WTC11 (cell line): ENCODE results near the gene MDH1. TPM values are rescaled to one million over a fixed set of nuclear protein-coding genes. Genes with fewer than 3 reads are reported as not detected.

ENCODE experiments used
- ATAC-seq: fragments of 200-7000 bp; cut with Tn5 transposase; 2 replicates; pipeline ENCODE4 v1.10.0; 2021; ENCODE audit warnings: mild to moderate bottlenecking, moderate library complexity
- CTCF ChIA-PET: fragments of 300-600 bp; sonication (Branson Sonifier 250); formaldehyde crosslinking; loops from one replicate; lab custom pipeline; 2021; ENCODE audit warnings: antibody characterized with exemption; lab: Charles Lee
- POLR2A ChIA-PET: fragments of 350-600 bp; sonication (Branson Sonifier 250); formaldehyde crosslinking; loops from one replicate; lab custom pipeline; 2021; ENCODE audit warnings: antibody characterized with exemption; lab: Charles Lee
- DNase-seq: peaks from one replicate; pipeline ENCODE4 v3.0.0; 2021; ENCODE audit warnings: low spot score
- H3K27ac Mint-ChIP-seq: 2 replicates; pipeline ENCODE4 v1.8.0; 2021; ENCODE audit warnings: mixed read lengths
- H3K27me3 Mint-ChIP-seq: 2 replicates; pipeline ENCODE4 v1.8.0; 2021; ENCODE audit warnings: low read depth, mild to moderate bottlenecking, moderate library complexity, mixed read lengths
- H3K36me3 Mint-ChIP-seq: 2 replicates; pipeline ENCODE4 v1.8.0; 2021; ENCODE audit warnings: mixed read lengths
- H3K4me1 Mint-ChIP-seq: 2 replicates; pipeline ENCODE4 v1.8.0; 2022; ENCODE audit warnings: mixed read lengths
- H3K4me3 Mint-ChIP-seq: 2 replicates; pipeline ENCODE4 v1.8.0; 2021; ENCODE audit warnings: mild to moderate bottlenecking, moderate library complexity, mixed read lengths
- H3K9me3 Mint-ChIP-seq: 2 replicates; pipeline ENCODE4 v1.8.0; 2021; ENCODE audit warnings: mixed read lengths
- CTCF ChIP-seq: fragments of 200-600 bp; IDR thresholded peaks from 2 replicates; pipeline ENCODE4 v1.8.0; 2022; ENCODE audit warnings: antibody characterized with exemption
- E2F5 ChIP-seq: sonication (generic); formaldehyde crosslinking; IDR thresholded peaks from 2 replicates; pipeline ENCODE4 v1.8.1; 2022; ENCODE audit warnings: mild to moderate bottlenecking, moderate library complexity, missing genetic modification reagents
- GRHL2 ChIP-seq: fragments of 250-450 bp; sonication (Bioruptor Pico); IDR thresholded peaks from 2 replicates; pipeline ENCODE4 v1.8.0; 2022; ENCODE audit warnings: mild to moderate bottlenecking, moderate library complexity; ENCODE audit not compliant: insufficient replicate concordance, severe bottlenecking
- HMGXB4 ChIP-seq: sonication (generic); formaldehyde crosslinking; IDR thresholded peaks from 2 replicates; pipeline ENCODE4 v1.8.1; 2023; ENCODE audit warnings: mild to moderate bottlenecking, moderate library complexity, missing genetic modification reagents
- JAZF1 ChIP-seq: fragments of 250-450 bp; sonication (Bioruptor Pico); IDR thresholded peaks from 2 replicates; pipeline ENCODE4 v1.9.0; 2021; ENCODE audit warnings: moderate library complexity, mild to moderate bottlenecking, inconsistent platforms
- KAT7 ChIP-seq: sonication (generic); formaldehyde crosslinking; IDR thresholded peaks from 2 replicates; pipeline ENCODE4 v1.8.1; 2023; ENCODE audit warnings: missing genetic modification reagents, mild to moderate bottlenecking, borderline replicate concordance
- STAT6 ChIP-seq: sonication (generic); formaldehyde crosslinking; conservative IDR thresholded peaks from 2 replicates; pipeline ENCODE4 v1.8.1; 2023; ENCODE audit warnings: mild to moderate bottlenecking, low read depth, missing genetic modification reagents, moderate library complexity
- TEAD1 ChIP-seq: sonication (generic); formaldehyde crosslinking; IDR thresholded peaks from 2 replicates; pipeline ENCODE4 v1.8.0; 2022; ENCODE audit warnings: mild to moderate bottlenecking, missing genetic modification reagents
- USF2 ChIP-seq: sonication (generic); formaldehyde crosslinking; IDR thresholded peaks from 2 replicates; pipeline ENCODE4 v1.8.1; 2023; ENCODE audit warnings: mild to moderate bottlenecking, missing genetic modification reagents, moderate library complexity
- ZNF281 ChIP-seq: sonication (generic); formaldehyde crosslinking; IDR thresholded peaks from 2 replicates; pipeline ENCODE4 v1.8.0; 2023; ENCODE audit warnings: mild to moderate bottlenecking, missing genetic modification reagents
- ZNF416 ChIP-seq: fragments of 250-450 bp; sonication (Bioruptor Pico); IDR thresholded peaks from 2 replicates; pipeline ENCODE4 v1.9.0; 2021; ENCODE audit warnings: mild to moderate bottlenecking, inconsistent platforms
- total RNA-seq: library from RNA; stranded (reverse); gene quantifications from 3 replicates; pipeline ENCODE4 v1.2.3, GENCODE V29; 2021
- TF ChIP-seq, protein P1 (sequence below): sonication (generic); formaldehyde crosslinking; IDR thresholded peaks from 2 replicates; pipeline ENCODE4 v1.8.0; 2023; ENCODE audit warnings: missing genetic modification reagents
- TF ChIP-seq, protein P2 (sequence below): fragments of 250-450 bp; sonication (Bioruptor Pico); IDR thresholded peaks from 2 replicates; pipeline ENCODE4 v1.9.0; 2021; ENCODE audit warnings: mild to moderate bottlenecking
- TF ChIP-seq, protein P3 (sequence below): sonication (generic); formaldehyde crosslinking; IDR thresholded peaks from 2 replicates; pipeline ENCODE4 v1.8.1; 2023; ENCODE audit warnings: mild to moderate bottlenecking, missing genetic modification reagents
- TF ChIP-seq, protein P4 (sequence below): sonication (generic); formaldehyde crosslinking; IDR thresholded peaks from 2 replicates; pipeline ENCODE4 v1.8.0; 2022; ENCODE audit warnings: missing genetic modification reagents

The MDH1 gene
- total RNA-seq, 1 experiment from 2014 or later, result 259 TPM

DNA sequence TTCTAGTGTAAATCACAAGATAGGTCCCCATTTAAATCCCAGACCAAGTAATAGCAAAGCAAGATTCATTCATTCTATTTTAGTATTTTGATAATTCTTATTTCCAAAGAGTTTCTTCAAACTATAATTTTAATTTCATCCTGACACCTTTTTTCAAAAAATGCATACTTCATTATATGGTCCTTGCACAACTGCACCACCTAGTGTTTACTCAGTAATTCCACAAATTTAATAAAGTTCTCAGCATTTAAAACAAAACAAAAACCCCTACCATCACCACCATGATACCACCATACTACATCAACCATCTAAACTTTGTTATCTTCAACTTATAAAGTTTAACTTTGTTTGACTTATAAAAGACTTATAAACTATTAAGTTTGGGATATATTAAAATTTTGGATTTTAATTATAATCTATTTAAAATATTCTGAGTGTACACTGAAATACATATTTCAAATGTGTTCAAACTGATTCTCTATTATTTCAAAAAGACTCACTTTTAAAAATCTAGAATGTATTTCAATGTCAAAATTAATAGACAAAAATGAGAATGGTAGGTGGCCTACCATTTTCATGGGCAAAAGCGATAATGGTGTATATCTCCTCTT lies 44.6 kb upstream of the MDH1 start:
- ChIA-PET POLR2A (interaction anchor here (0.6 kb wide), 1 partner anchor 1132 kb away, joined by 3 read pairs; no protein-coding TSS in a partner anchor), CTCF (interaction anchor here (0.5 to 1.1 kb wide), 5 partner anchors 9 to 104 kb away, joined by 3 to 5 read pairs (median 4); no protein-coding TSS in a partner anchor)
- DNase-seq (no peak), ATAC-seq (no peak)
- Mint-ChIP-seq H3K36me3 (no peaks in the 10 kb centered on the region), H3K27me3 (no peaks in the 10 kb centered on the region), H3K4me3 (no peak overlapping the region), H3K9me3 (no peaks in the 10 kb centered on the region), H3K27ac (no peak overlapping the region), H3K4me1 (peaks cover 4% of the 10 kb centered on the region)
- no peak for TF ChIP-seq TEAD1 (CRISPR knock-in tag)
- TF ChIP-seq ZNF281 (CRISPR knock-in tag), result no peak
- TF ChIP-seq, protein P1, sequence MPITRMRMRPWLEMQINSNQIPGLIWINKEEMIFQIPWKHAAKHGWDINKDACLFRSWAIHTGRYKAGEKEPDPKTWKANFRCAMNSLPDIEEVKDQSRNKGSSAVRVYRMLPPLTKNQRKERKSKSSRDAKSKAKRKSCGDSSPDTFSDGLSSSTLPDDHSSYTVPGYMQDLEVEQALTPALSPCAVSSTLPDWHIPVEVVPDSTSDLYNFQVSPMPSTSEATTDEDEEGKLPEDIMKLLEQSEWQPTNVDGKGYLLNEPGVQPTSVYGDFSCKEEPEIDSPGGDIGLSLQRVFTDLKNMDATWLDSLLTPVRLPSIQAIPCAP (CRISPR knock-in tag), result no peak
- TF ChIP-seq STAT6 (CRISPR knock-in tag), result no peak
- TF ChIP-seq USF2 (CRISPR knock-in tag), result no peak
- TF ChIP-seq KAT7 (CRISPR knock-in tag), result no peak
- TF ChIP-seq, protein P2, sequence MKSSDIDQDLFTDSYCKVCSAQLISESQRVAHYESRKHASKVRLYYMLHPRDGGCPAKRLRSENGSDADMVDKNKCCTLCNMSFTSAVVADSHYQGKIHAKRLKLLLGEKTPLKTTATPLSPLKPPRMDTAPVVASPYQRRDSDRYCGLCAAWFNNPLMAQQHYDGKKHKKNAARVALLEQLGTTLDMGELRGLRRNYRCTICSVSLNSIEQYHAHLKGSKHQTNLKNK (CRISPR knock-in tag), result no peak
- TF ChIP-seq, protein P3, sequence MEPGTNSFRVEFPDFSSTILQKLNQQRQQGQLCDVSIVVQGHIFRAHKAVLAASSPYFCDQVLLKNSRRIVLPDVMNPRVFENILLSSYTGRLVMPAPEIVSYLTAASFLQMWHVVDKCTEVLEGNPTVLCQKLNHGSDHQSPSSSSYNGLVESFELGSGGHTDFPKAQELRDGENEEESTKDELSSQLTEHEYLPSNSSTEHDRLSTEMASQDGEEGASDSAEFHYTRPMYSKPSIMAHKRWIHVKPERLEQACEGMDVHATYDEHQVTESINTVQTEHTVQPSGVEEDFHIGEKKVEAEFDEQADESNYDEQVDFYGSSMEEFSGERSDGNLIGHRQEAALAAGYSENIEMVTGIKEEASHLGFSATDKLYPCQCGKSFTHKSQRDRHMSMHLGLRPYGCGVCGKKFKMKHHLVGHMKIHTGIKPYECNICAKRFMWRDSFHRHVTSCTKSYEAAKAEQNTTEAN (CRISPR knock-in tag), result no peak
- no peak for TF ChIP-seq JAZF1 (CRISPR knock-in tag)
- no peak for TF ChIP-seq CTCF
- TF ChIP-seq, protein P4, sequence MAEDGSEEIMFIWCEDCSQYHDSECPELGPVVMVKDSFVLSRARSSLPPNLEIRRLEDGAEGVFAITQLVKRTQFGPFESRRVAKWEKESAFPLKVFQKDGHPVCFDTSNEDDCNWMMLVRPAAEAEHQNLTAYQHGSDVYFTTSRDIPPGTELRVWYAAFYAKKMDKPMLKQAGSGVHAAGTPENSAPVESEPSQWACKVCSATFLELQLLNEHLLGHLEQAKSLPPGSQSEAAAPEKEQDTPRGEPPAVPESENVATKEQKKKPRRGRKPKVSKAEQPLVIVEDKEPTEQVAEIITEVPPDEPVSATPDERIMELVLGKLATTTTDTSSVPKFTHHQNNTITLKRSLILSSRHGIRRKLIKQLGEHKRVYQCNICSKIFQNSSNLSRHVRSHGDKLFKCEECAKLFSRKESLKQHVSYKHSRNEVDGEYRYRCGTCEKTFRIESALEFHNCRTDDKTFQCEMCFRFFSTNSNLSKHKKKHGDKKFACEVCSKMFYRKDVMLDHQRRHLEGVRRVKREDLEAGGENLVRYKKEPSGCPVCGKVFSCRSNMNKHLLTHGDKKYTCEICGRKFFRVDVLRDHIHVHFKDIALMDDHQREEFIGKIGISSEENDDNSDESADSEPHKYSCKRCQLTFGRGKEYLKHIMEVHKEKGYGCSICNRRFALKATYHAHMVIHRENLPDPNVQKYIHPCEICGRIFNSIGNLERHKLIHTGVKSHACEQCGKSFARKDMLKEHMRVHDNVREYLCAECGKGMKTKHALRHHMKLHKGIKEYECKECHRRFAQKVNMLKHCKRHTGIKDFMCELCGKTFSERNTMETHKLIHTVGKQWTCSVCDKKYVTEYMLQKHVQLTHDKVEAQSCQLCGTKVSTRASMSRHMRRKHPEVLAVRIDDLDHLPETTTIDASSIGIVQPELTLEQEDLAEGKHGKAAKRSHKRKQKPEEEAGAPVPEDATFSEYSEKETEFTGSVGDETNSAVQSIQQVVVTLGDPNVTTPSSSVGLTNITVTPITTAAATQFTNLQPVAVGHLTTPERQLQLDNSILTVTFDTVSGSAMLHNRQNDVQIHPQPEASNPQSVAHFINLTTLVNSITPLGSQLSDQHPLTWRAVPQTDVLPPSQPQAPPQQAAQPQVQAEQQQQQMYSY (CRISPR knock-in tag), result no peak
- no peak for TF ChIP-seq ZNF416
- TF ChIP-seq E2F5 (CRISPR knock-in tag), result no peak
- TF ChIP-seq HMGXB4, result no peak
- TF ChIP-seq GRHL2, result no peak
